Medulla oblongata (tissue), 1 donor: ENCODE data around the gene AMHR2.

Experiments used
- DNase-seq: peaks from one replicate; pipeline ENCODE4 v3.0.0-alpha.2; 2015; ENCODE audit errors: extremely low spot score

The AMHR2 gene

DNA sequence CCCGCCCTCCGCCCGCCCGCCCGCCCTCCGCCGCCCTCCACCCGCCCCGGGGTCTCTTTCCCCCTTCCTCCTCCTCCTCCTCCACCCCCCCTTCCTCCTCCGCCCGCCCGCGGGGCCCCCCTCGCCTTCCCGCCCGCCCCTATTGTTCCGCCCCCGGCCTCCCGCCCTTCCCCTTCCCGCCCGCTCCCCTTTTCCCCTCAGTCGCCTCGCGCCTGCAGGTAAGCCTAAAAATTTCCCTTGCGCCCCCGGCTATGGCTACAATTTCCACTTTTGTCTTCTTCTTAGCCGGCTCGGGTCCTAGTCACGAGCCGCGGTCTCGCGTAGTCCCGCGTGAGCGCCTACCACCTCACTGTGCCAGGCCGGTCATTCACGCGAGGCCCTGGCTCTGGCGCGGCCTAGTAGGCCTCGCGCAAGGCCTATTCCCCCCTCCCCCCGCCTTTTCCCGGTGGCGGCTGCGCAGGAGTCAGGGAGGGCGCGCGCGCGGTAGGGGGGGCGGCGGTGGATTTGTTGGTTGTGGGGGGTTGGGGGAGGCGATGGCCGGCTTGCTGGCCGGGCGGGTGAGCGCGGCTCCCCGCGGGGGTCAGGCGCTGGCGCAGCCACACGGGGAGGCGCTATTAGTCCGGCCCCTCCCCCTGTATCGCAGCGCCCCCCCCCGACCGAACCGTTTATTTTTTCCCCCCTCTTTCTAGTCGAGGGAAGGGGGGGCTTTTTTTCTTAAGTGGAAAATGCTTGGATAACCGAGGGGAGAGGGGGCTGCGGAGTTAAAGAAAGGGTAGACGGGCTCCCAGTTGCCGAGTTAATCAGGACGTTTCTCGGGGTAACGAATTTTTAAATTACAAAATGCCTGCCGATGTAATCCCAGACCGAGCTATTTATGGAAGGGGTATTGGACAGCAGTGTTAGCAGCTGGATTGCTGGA lies 28.8 kb downstream of the AMHR2 start:
- DNase-seq, result peak; percentile 89

DNA sequence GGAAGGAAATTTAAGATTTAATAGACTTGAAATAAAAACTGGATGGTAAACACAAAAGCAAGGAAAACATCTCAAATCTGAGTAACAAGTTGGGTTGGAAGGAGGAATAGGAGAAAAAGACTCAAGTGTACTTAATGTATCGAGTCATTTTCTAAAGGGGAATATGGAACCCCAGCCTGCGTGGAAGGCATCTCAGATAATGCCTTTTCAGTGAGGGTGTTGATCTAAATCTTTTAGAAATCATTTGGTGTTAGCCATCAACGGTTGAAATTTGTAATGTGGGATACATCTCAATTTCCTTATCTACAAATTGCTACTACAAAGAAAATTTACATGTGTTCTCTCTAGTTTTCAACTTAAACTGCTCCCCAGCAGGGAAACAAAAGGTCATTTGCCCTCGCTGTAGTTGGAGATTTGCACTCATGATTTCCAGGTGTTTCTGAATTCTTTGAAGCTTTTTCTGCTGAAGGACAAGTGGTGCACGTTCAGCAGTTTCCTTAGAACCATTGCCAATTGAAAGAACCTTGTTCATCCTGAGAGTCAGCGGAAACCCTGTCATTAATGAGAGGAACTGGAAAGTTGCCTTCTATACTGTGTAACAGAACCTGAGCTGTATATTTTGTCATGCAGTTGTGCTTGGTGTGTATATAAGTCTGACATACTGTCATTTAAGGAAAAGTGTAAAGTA lies 30.4 kb downstream of the AMHR2 start:
- DNase-seq, result no peak

GRCh38 chr12:53454707-53455106 lies 31.1 kb downstream of the AMHR2 start:
- DNase-seq, result no peak

- no peak for DNase-seq
Measured at GRCh38 chr12:53456654-53457366, 33.2 kb downstream of the AMHR2 start.

- DNase-seq, result no peak
Measured at GRCh38 chr12:53459097-53459496, 35.4 kb downstream of the AMHR2 start.

DNA sequence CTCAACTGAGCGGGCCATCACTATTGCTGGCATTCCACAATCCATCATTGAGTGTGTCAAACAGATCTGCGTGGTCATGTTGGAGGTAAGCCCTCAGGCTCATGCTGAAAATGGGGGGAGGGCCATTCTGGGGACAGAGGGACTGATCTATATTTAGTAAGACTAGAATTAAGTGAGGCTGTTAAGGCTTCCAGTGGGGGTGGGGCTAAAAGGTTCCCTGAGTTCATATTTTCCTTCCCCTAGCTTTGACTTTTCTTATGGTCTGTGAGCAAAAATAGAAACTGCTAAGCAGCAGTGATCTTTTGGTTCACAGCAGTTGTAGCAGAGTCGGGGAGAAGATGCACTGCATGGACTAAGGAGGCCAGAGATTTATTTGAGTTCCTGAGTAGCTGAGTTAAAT lies 37.4 kb downstream of the AMHR2 start:
- no peak for DNase-seq

- DNase-seq, result no peak
Measured at GRCh38 chr12:53461591-53461990, 37.9 kb downstream of the AMHR2 start.

GRCh38 chr12:53462935-53463334 lies 39.3 kb downstream of the AMHR2 start:
- DNase-seq, result no peak

DNA sequence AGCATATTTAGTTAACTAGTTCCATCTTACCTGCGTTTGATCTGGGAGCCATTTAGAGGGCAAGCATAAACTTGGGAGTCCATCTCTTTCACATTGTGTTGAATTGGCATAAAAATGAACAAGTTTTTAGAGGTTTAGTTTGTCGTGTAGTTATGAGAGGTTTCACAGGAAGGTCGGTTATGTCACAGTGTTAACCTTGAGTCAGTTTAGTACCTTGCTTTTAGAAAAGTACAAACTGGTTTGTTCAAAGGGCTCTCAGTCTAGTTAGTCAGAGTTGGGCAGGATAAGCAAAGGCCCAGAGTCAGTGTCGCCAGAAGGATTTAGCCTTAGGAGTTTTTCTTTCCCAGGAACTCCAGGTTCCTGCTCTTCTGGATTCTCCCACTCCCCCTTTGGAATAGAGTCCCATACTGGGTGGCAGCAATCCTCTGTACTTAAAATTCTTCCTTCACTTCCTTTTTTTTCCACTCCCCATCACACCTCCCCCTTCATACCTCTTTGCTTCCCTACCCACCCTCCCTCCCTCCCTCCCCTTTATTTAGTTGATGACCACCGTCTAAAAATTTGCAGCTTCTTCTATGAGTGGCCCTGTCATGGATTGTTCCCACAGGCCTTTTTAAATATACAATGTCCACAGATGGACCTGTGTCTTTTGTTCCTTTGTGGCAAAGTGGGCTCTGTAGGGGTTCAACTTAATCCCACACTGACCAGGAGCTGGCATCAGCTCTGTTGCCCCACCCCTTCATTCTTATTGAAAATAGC lies 40.3 kb downstream of the AMHR2 start:
- no peak for DNase-seq

DNA sequence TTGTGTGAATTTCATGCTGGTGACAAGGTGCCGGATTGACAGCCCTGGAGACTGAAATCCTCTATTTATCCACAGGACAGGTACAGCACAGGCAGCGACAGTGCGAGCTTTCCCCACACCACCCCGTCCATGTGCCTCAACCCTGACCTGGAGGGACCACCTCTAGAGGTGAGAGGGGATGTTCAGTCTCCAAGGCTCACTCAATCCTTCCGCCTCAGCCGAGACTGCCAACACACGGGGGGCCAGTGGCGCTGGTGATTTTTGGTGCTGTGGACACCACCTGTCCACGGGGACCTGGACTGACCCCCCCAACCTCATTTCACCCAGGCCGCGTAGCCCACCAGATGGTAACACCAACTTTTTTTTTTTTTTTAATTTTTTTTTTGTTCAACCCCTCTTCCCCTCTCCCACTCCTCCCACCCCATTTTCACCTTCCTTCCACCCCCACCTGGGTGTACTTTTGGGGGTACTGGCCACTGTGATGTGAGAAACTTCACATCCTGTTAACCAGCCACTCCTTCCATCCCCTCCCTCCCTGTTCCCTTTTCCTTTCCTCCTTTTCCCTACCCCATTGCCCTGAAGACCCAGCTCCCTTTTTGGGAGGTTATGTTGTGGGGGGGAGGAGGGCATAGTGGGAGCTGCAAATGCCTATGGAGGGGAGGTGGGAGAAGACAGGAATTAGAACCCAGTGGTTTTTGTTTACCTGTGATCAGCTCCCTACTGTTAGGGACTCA lies 41.2 kb downstream of the AMHR2 start:
- DNase-seq, result no peak

- DNase-seq, result no peak
Measured at GRCh38 chr12:53465679-53466078, 42.0 kb downstream of the AMHR2 start.

- DNase-seq, result no peak
Measured at GRCh38 chr12:53466640-53467039, 43.0 kb downstream of the AMHR2 start.

- DNase-seq, result no peak
Measured at GRCh38 chr12:53467082-53467481, 43.4 kb downstream of the AMHR2 start.

- DNase-seq, result no peak
Measured at GRCh38 chr12:53467880-53468279, 44.2 kb downstream of the AMHR2 start.

GRCh38 chr12:53468282-53468681 lies 44.6 kb downstream of the AMHR2 start:
- DNase-seq, result no peak

GRCh38 chr12:53472056-53472582 lies 48.5 kb downstream of the AMHR2 start:
- DNase-seq, result no peak

- no peak for DNase-seq
Measured at GRCh38 chr12:53474077-53474476, 50.4 kb downstream of the AMHR2 start.

DNA sequence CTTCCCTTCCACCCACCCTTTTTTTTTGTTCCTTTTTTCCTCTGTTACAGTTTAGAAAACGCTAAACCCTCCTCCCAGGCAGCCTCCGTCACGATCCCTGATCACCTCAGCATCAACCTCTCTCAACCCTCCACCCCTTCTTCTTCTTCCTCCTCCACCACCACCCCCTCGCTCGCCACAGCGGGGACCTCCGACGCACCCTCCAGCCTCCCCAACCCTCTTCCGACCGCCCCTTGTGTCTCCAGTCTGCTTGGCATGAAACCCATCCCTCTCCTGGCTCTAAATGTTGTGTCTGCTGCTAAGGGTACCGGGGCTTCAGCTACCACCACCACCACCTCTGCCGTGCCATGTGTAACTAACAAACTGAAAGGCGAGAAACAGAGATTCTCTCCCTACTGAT lies 51.2 kb downstream of the AMHR2 start:
- DNase-seq, result no peak

DNA sequence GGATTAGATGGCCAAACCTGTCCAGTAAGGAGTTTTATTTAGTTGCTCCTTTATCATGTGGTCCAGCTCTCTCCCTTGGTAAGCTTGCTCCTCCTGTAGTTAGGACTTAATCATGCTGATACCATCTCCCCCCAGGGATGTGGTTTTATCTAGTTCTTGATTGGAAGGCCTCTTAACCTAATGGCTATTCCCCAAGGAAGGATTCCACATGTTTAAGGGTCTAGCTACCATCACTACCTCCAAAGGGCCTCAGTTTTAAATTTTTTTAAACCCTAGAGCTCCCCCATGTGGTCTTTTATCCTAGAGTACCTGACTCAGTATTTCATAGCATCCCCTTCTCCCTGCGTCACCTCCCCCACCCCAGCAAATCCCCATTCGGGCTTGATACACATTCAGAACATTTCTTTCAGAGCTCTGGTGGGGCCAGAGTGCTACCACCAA lies 53.1 kb downstream of the AMHR2 start:
- DNase-seq, result no peak

DNA sequence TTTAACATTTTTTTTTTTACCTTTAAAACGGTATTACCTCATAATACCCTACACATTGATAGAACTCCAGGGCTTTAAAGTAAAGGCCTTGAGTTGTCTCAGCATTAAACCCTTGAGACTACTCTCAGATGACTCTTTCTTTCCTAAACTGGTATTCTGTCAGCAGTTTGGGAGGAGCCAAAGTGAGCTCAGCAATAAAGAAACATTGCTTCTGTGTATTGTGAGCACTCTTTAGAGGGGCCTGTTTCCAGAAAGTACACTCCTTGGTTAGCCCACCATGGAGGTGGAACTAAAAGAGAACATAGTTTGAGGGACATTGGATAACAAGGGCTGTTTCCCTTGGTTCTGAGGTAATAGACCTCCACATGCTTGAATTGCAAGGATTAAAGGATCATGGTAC lies 55.2 kb downstream of the AMHR2 start:
- no peak for DNase-seq

GRCh38 chr12:53479331-53479730 lies 55.7 kb downstream of the AMHR2 start:
- DNase-seq, result no peak
